CD4-positive, alpha-beta T cell (primary cell): ENCODE measurements around the gene TMEM87B. TPM values are rescaled to one million over a fixed set of nuclear protein-coding genes. Genes with fewer than 3 reads are reported as not detected.

Experiments
- ATAC-seq: fragments of 200-7000 bp; cut with Tn5 transposase; one replicate; pipeline ENCODE4 v1.10.0; 2022; ENCODE audit warnings: mild to moderate bottlenecking; ENCODE audit not compliant: poor library complexity
- CTCF ChIA-PET: fragments of 350-600 bp; sonication (Branson Sonifier 250); formaldehyde crosslinking; loops from one replicate; lab custom pipeline; 2021; ENCODE audit warnings: antibody characterized with exemption, inconsistent platforms; lab: Charles Lee
- POLR2A ChIA-PET: fragments of 350-600 bp; sonication (Branson Sonifier 250); formaldehyde crosslinking; loops from one replicate; lab custom pipeline; 2021; ENCODE audit warnings: antibody characterized with exemption, inconsistent platforms; lab: Charles Lee
- DNase-seq, 14 experiments: peaks; one replicate each; pipeline ENCODE4 v3.0.0-alpha.2; 2013 to 2020; ENCODE audit warnings: mixed read lengths in 2 of 14
- H3K27ac ChIP-seq, 2 donors: one replicate each; pipeline versions ENCODE4 v1.5.1 to v1.7.0; 2013; ENCODE audit warnings: low read length in 2 of 2, low read depth in 1 of 2, mild to moderate bottlenecking in 1 of 2
- H3K27me3 ChIP-seq, 2 experiments: 1 replicate in 1 of 2; 2 replicates in 1 of 2; pipeline versions ENCODE4 v1.6.1 to v1.7.0; 2013; ENCODE audit warnings: low read length in 2 of 2, control low read depth in 1 of 2, mild to moderate bottlenecking in 1 of 2, moderate library complexity in 1 of 2; ENCODE audit not compliant: insufficient read depth in 2 of 2, control insufficient read depth in 1 of 2
- H3K36me3 ChIP-seq: one replicate; pipeline ENCODE4 v1.6.1; 2013; ENCODE audit warnings: low read length, control low read depth; ENCODE audit not compliant: insufficient read depth
- H3K4me1 ChIP-seq: one replicate; pipeline ENCODE4 v1.6.1; 2013; ENCODE audit warnings: low read length, control low read depth; ENCODE audit not compliant: insufficient read depth
- H3K4me3 ChIP-seq: one replicate; pipeline ENCODE4 v1.5.1; 2013; ENCODE audit warnings: mild to moderate bottlenecking, low read length, moderate library complexity
- H3K9me3 ChIP-seq, 2 experiments: 1 replicate in 1 of 2; 2 replicates in 1 of 2; pipeline versions ENCODE4 v1.6.1 to v1.7.0; 2013; ENCODE audit warnings: low read length in 2 of 2, mild to moderate bottlenecking in 2 of 2, control low read depth in 1 of 2, moderate library complexity in 1 of 2; ENCODE audit not compliant: control insufficient read depth in 1 of 2, insufficient read depth in 1 of 2
- H3K27ac Mint-ChIP-seq: one replicate; pipeline ENCODE4 v1.8.0; 2020; ENCODE audit warnings: mixed read lengths
- H3K27me3 Mint-ChIP-seq: one replicate; pipeline ENCODE4 v1.8.0; 2021; ENCODE audit warnings: mixed read lengths
- H3K36me3 Mint-ChIP-seq: one replicate; pipeline ENCODE4 v1.8.0; 2021; ENCODE audit warnings: low read depth, mixed read lengths
- H3K4me1 Mint-ChIP-seq: one replicate; pipeline ENCODE4 v1.8.0; 2021; ENCODE audit warnings: low read depth, mixed read lengths
- H3K4me3 Mint-ChIP-seq: one replicate; pipeline ENCODE4 v1.8.0; 2020; ENCODE audit warnings: mild to moderate bottlenecking, mixed read lengths
- H3K9me3 Mint-ChIP-seq: one replicate; pipeline ENCODE4 v1.8.0; 2020; ENCODE audit warnings: mixed read lengths
- intact Hi-C, 2 experiments: fragments of 100-400 bp; cut with DNase I in 1 of 2; cut with micrococcal nuclease in 1 of 2; formaldehyde crosslinking; loops; one replicate each; pipeline versions ENCODE4 v1.15.1 to v1.9.0; 2023 to 2025; cut with DNase I, micrococcal nuclease
- total RNA-seq, 174 experiments: library from RNA in 2 of 174; stranded (reverse) in 2 of 174; gene quantifications; one replicate each; pipeline ENCODE4 v1.2.3 and lab custom pipeline; 2021 to 2026
- TF ChIP-seq, protein P1 (sequence below): fragments of 200-600 bp; IDR thresholded peaks from one replicate; pipeline ENCODE4 v1.8.0; 2022; ENCODE audit warnings: antibody characterized with exemption, mild to moderate bottlenecking

TMEM87B gene
- total RNA-seq, 2 experiments from 2014 or later: 8.9 to 12.1 TPM

DNA sequence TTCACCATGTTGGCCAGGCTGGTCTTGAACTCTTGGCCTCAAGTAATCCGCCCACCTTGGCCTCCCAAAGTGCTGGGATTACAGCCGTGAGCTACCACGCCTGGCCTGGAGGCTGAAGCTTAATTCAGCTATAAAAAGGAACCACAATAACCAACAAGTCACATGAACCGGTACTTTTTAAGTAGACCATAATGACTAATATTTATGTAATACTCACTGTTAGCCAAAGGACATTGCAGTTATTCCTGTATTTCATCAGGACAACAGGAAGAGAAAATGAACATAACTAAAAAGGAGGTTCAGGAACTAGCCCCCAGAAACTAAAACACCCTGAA lies 49.0 kb upstream of the TMEM87B start:
- H3K36me3 Mint-ChIP-seq: no peaks in the 10 kb centered on the region
- no peak overlapping the region for H3K4me3 ChIP-seq
- intact Hi-C loops: no loop called here
- no peak overlapping the region for H3K27ac ChIP-seq
- CTCF ChIA-PET: interaction anchor here (1.3 kb wide), 1 partner anchor 10 kb away, joined by 3 read pairs; no protein-coding TSS in a partner anchor
- no peaks in the 10 kb centered on the region for H3K36me3 ChIP-seq
- H3K4me1 ChIP-seq: no peaks in the 10 kb centered on the region
- H3K27me3 ChIP-seq: no peaks in the 10 kb centered on the region
- ATAC-seq (no peak), DNase-seq (peak in 3 of 14 experiments; percentile 6 to 54 (median 34))
- H3K4me3 Mint-ChIP-seq: no peak overlapping the region
- no peak overlapping the region for H3K27ac Mint-ChIP-seq
- H3K9me3 Mint-ChIP-seq: no peaks in the 10 kb centered on the region
- POLR2A ChIA-PET: no interaction called here
- H3K27me3 Mint-ChIP-seq: no peaks in the 10 kb centered on the region
- peaks cover 5% of the 10 kb centered on the region for H3K4me1 Mint-ChIP-seq
- TF ChIP-seq, protein P1, sequence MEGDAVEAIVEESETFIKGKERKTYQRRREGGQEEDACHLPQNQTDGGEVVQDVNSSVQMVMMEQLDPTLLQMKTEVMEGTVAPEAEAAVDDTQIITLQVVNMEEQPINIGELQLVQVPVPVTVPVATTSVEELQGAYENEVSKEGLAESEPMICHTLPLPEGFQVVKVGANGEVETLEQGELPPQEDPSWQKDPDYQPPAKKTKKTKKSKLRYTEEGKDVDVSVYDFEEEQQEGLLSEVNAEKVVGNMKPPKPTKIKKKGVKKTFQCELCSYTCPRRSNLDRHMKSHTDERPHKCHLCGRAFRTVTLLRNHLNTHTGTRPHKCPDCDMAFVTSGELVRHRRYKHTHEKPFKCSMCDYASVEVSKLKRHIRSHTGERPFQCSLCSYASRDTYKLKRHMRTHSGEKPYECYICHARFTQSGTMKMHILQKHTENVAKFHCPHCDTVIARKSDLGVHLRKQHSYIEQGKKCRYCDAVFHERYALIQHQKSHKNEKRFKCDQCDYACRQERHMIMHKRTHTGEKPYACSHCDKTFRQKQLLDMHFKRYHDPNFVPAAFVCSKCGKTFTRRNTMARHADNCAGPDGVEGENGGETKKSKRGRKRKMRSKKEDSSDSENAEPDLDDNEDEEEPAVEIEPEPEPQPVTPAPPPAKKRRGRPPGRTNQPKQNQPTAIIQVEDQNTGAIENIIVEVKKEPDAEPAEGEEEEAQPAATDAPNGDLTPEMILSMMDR: no peak
- H3K9me3 ChIP-seq: no peaks in the 10 kb centered on the region

DNA sequence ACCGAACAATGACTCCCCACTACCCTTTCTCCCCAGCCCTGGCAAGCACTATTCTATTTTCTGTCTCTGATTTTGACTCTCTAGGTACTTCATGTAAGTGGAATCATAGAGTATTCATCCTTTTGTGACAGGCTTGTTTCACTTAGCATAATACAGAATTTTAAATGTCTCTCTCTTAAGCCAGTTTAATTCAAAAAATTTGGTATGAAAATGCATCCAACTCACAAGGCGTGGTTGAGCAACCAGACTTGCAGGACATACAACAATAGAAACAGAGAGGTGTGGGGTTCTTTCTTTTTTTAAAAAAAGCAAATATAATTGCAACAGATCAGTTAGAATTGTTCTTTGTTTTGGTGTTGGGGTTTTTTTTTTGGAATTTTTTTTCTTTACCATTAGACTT lies 47.6 kb upstream of the TMEM87B start:
- CTCF ChIA-PET: no interaction called here
- DNase-seq: no peak

DNA sequence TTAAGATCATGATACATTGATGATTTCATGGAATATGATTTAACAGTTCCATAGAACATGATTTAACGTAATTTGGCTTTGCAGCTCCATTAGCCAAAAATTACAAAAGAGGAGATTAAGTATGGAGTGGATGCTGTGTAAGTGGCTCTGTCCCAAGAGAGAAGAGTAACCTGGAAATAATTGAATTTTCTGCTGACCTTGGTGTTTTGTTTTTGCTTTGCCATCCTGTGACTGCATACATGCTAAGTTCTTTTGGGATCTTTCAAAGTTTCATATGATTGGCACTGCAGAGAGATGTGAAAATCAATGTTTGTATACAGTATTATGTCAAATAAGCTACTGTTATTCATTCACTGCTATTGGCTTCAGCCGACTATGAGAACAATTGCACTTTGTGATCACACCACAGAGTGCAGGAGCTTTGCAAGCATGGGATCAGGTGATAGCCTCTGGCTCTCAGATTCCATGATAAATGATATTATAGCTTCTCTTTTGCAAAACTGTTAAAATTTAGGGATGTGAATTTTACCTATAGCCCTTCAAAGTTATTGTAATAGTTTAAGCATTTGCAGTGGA lies 46.1 kb upstream of the TMEM87B start:
- TF ChIP-seq, protein P1: no peak
- intact Hi-C loops: loop anchor here in 1 of 2 experiments (2.0 kb wide), 1 partner anchor 18 kb away; no protein-coding TSS in a partner anchor
- POLR2A ChIA-PET: no interaction called here

More for the DNA sequence above, 47.6 kb upstream of the TMEM87B start:
- no peak overlapping the region for H3K4me3 ChIP-seq
- Mint-ChIP-seq H3K4me3 (no peak overlapping the region), H3K27ac (no peak overlapping the region), H3K4me1 (no peaks in the 10 kb centered on the region), H3K36me3 (no peaks in the 10 kb centered on the region), H3K27me3 (no peaks in the 10 kb centered on the region), H3K9me3 (no peaks in the 10 kb centered on the region)
- POLR2A ChIA-PET: no interaction called here
- H3K27ac ChIP-seq: no peak overlapping the region
- H3K36me3 ChIP-seq: no peaks in the 10 kb centered on the region
- no peaks in the 10 kb centered on the region for H3K4me1 ChIP-seq
- no peaks in the 10 kb centered on the region for H3K27me3 ChIP-seq
- intact Hi-C loops: no loop called here
- TF ChIP-seq, protein P1: no peak
- no peaks in the 10 kb centered on the region for H3K9me3 ChIP-seq
- no peak for ATAC-seq

More for the DNA sequence above, 46.1 kb upstream of the TMEM87B start:
- Histone ChIP-seq H3K9me3 (no peaks in the 10 kb centered on the region), H3K27ac (no peak overlapping the region), H3K4me1 (no peaks in the 10 kb centered on the region), H3K4me3 (no peak overlapping the region), H3K27me3 (no peaks in the 10 kb centered on the region), H3K36me3 (no peaks in the 10 kb centered on the region)
- CTCF ChIA-PET: no interaction called here
- no peaks in the 10 kb centered on the region for H3K9me3 Mint-ChIP-seq
- H3K4me1 Mint-ChIP-seq: no peaks in the 10 kb centered on the region
- no peak overlapping the region for H3K4me3 Mint-ChIP-seq
- H3K36me3 Mint-ChIP-seq: no peaks in the 10 kb centered on the region
- DNase-seq (no peak), ATAC-seq (no peak)
- no peaks in the 10 kb centered on the region for H3K27me3 Mint-ChIP-seq
- no peak overlapping the region for H3K27ac Mint-ChIP-seq
